LNCAP (cell line): ENCODE measurements around the gene CFAP77.

Experiments used
- CTCF ChIP-seq: fragments of 450-650 bp; IDR thresholded peaks from 2 replicates; pipeline ENCODE4 v1.5.1; 2017; ENCODE audit warnings: mild to moderate bottlenecking

Gene CFAP77

GRCh38 chr9:132554755-132555154, 144.7 kb downstream of the CFAP77 start:
- TF ChIP-seq CTCF = no peak

- TF ChIP-seq CTCF = no peak
These were observed 145.5 kb downstream of the CFAP77 start for GRCh38 chr9:132555528-132555927.

- TF ChIP-seq CTCF = no peak
These were observed 146.2 kb downstream of the CFAP77 start for GRCh38 chr9:132556235-132556634.

GRCh38 chr9:132556714-132557113, 146.7 kb downstream of the CFAP77 start:
- TF ChIP-seq CTCF = no peak

- TF ChIP-seq CTCF = no peak
These were observed 147.1 kb downstream of the CFAP77 start for GRCh38 chr9:132557159-132557558.

GRCh38 chr9:132559711-132560110, 149.7 kb downstream of the CFAP77 start:
- TF ChIP-seq CTCF = no peak

GRCh38 chr9:132560616-132561202, 150.7 kb downstream of the CFAP77 start:
- TF ChIP-seq CTCF = no peak

GRCh38 chr9:132562306-132562573, 152.2 kb downstream of the CFAP77 start:
- TF ChIP-seq CTCF = no peak
